Activated naive CD4-positive, alpha-beta T cell treated with anti-CD3 and anti-CD28 coated beads for 36 hours (primary cell): ENCODE results near the gene CSRP1. TPM values are rescaled to one million over a fixed set of nuclear protein-coding genes. Genes with fewer than 3 reads are reported as not detected.

Experiments
- CTCF ChIA-PET: fragments of 350-600 bp; sonication (Branson Sonifier 250); formaldehyde crosslinking; loops from one replicate; lab custom pipeline; 2021; ENCODE audit warnings: antibody characterized with exemption; lab: Charles Lee
- DNase-seq: peaks from one replicate; pipeline ENCODE4 v3.0.0-alpha.2; 2020
- H3K27ac Mint-ChIP-seq: one replicate; pipeline ENCODE4 v1.8.0; 2021; ENCODE audit warnings: mild to moderate bottlenecking, mixed read lengths
- H3K27me3 Mint-ChIP-seq: one replicate; pipeline ENCODE4 v1.8.0; 2021; ENCODE audit warnings: low read depth, mixed read lengths
- H3K36me3 Mint-ChIP-seq: one replicate; pipeline ENCODE4 v1.8.0; 2021; ENCODE audit warnings: low read depth, mixed read lengths
- H3K4me1 Mint-ChIP-seq: one replicate; pipeline ENCODE4 v1.8.0; 2021; ENCODE audit warnings: low read depth, mixed read lengths
- H3K4me3 Mint-ChIP-seq: one replicate; pipeline ENCODE4 v1.8.0; 2021; ENCODE audit warnings: mild to moderate bottlenecking, moderate library complexity, mixed read lengths
- H3K9me3 Mint-ChIP-seq: one replicate; pipeline ENCODE4 v1.8.0; 2021; ENCODE audit warnings: mixed read lengths
- intact Hi-C: fragments of 100-400 bp; cut with micrococcal nuclease; formaldehyde crosslinking; loops from one replicate; pipeline ENCODE4 v1.15.1; 2023
- total RNA-seq, 2 experiments: library from RNA; stranded (reverse); gene quantifications; one replicate each; pipeline ENCODE4 v1.2.3, GENCODE V29; 2021

The CSRP1 gene
- total RNA-seq, 2 experiments from 2014 or later = 35.7 to 36.6 TPM

GRCh38 chr1:201452866-201453265, 54.1 kb downstream of the CSRP1 start:
- H3K4me3 Mint-ChIP-seq = no peak overlapping the region

GRCh38 chr1:201450721-201451291, 56.1 kb downstream of the CSRP1 start:
- Mint-ChIP-seq H3K4me3 (no peak overlapping the region), H3K36me3 (no peaks in the 10 kb centered on the region), H3K27ac (no peak overlapping the region), H3K27me3 (peaks cover 28% of the 10 kb centered on the region), H3K9me3 (no peaks in the 10 kb centered on the region), H3K4me1 (peaks cover 17% of the 10 kb centered on the region)
- CTCF ChIA-PET = interaction anchor here (1.2 to 7.8 kb wide), 4 partner anchors 8 to 62 kb away, joined by 3 to 121 read pairs (median 45); no protein-coding TSS in a partner anchor
- DNase-seq = no peak
- intact Hi-C loops = loop anchor here (5.0 kb wide), 1 partner anchor 434 kb away; no protein-coding TSS in a partner anchor

More at GRCh38 chr1:201452866-201453265, 54.1 kb downstream of the CSRP1 start:
- Mint-ChIP-seq H3K27ac (no peak overlapping the region), H3K27me3 (peaks cover 25% of the 10 kb centered on the region), H3K9me3 (no peaks in the 10 kb centered on the region), H3K36me3 (no peaks in the 10 kb centered on the region), H3K4me1 (peaks cover 17% of the 10 kb centered on the region)
- intact Hi-C loops = loop anchor here (5.0 kb wide), 1 partner anchor 436 kb away; no protein-coding TSS in a partner anchor
- DNase-seq = no peak
- CTCF ChIA-PET = no interaction called here

- peaks cover 25% of the 10 kb centered on the region for H3K27me3 Mint-ChIP-seq
- H3K4me3 Mint-ChIP-seq = no peak overlapping the region
- no peak for DNase-seq
- H3K9me3 Mint-ChIP-seq = no peaks in the 10 kb centered on the region
- CTCF ChIA-PET = interaction anchor here (1.4 to 7.8 kb wide), 9 partner anchors 13 to 64 kb away, joined by 3 to 121 read pairs (median 13); partner anchors contain the start of genes CSRP1 and PHLDA3
- no peaks in the 10 kb centered on the region for H3K36me3 Mint-ChIP-seq
- peaks cover 9% of the 10 kb centered on the region for H3K4me1 Mint-ChIP-seq
- H3K27ac Mint-ChIP-seq = no peak overlapping the region
- intact Hi-C loops = loop anchor here (1.0 to 5.0 kb wide), 4 partner anchors 20 to 253 kb away; partner anchors contain the start of gene PHLDA3
Measured at GRCh38 chr1:201448990-201449389, 57.9 kb downstream of the CSRP1 start.

GRCh38 chr1:201447903-201448871, 58.7 kb downstream of the CSRP1 start:
- peak; percentile 81 for DNase-seq
- Mint-ChIP-seq H3K27me3 (peaks cover 24% of the 10 kb centered on the region), H3K36me3 (no peaks in the 10 kb centered on the region), H3K4me3 (no peak overlapping the region), H3K9me3 (no peaks in the 10 kb centered on the region), H3K4me1 (peaks cover 6% of the 10 kb centered on the region), H3K27ac (no peak overlapping the region)
- intact Hi-C loops = loop anchor here (1.0 to 5.0 kb wide), 4 partner anchors 21 to 254 kb away; partner anchors contain the start of gene PHLDA3
- CTCF ChIA-PET = interaction anchor here (0.6 to 7.8 kb wide), 17 partner anchors 11 to 260 kb away, joined by 3 to 121 read pairs (median 5); partner anchors contain the start of genes CSRP1 and PHLDA3

- intact Hi-C loops = loop anchor here (5.0 kb wide), 1 partner anchor 257 kb away; no protein-coding TSS in a partner anchor
- no peak overlapping the region for H3K27ac Mint-ChIP-seq
- CTCF ChIA-PET = interaction anchor here (1.0 to 7.8 kb wide), 4 partner anchors 10 to 264 kb away, joined by 3 to 121 read pairs (median 63); no protein-coding TSS in a partner anchor
Measured at GRCh38 chr1:201445310-201445709, 61.6 kb downstream of the CSRP1 start.

GRCh38 chr1:201444792-201445191, 62.1 kb downstream of the CSRP1 start:
- DNase-seq = no peak
- intact Hi-C loops = loop anchor here (5.0 kb wide), 1 partner anchor 258 kb away; no protein-coding TSS in a partner anchor
- CTCF ChIA-PET = interaction anchor here (1.0 to 7.8 kb wide), 4 partner anchors 9 to 264 kb away, joined by 3 to 121 read pairs (median 63); no protein-coding TSS in a partner anchor
- H3K4me1 Mint-ChIP-seq = peaks cover 4% of the 10 kb centered on the region
- peaks cover 9% of the 10 kb centered on the region for H3K27me3 Mint-ChIP-seq
- no peak overlapping the region for H3K27ac Mint-ChIP-seq
- no peaks in the 10 kb centered on the region for H3K9me3 Mint-ChIP-seq
- H3K36me3 Mint-ChIP-seq = no peaks in the 10 kb centered on the region
- no peak overlapping the region for H3K4me3 Mint-ChIP-seq

More at GRCh38 chr1:201445310-201445709, 61.6 kb downstream of the CSRP1 start:
- no peak for DNase-seq
- no peaks in the 10 kb centered on the region for H3K9me3 Mint-ChIP-seq
- H3K4me3 Mint-ChIP-seq = no peak overlapping the region
- H3K4me1 Mint-ChIP-seq = peaks cover 4% of the 10 kb centered on the region
- H3K36me3 Mint-ChIP-seq = no peaks in the 10 kb centered on the region
- peaks cover 12% of the 10 kb centered on the region for H3K27me3 Mint-ChIP-seq

- Mint-ChIP-seq H3K4me3 (no peak overlapping the region), H3K36me3 (no peaks in the 10 kb centered on the region), H3K4me1 (peaks cover 4% of the 10 kb centered on the region), H3K27ac (no peak overlapping the region), H3K27me3 (peaks cover 7% of the 10 kb centered on the region), H3K9me3 (no peaks in the 10 kb centered on the region)
- CTCF ChIA-PET = interaction anchor here (7.3 kb wide), 1 partner anchor 69 kb away, joined by 121 read pairs; no protein-coding TSS in a partner anchor
- no peak for DNase-seq
- intact Hi-C loops = no loop called here
Measured at GRCh38 chr1:201443747-201444146, 63.2 kb downstream of the CSRP1 start.

GRCh38 chr1:201436969-201437368, 70.0 kb downstream of the CSRP1 start:
- no peak for DNase-seq
- Mint-ChIP-seq H3K4me1 (peaks cover 5% of the 10 kb centered on the region), H3K9me3 (no peaks in the 10 kb centered on the region), H3K4me3 (no peak overlapping the region), H3K27ac (no peak overlapping the region), H3K27me3 (peaks cover 6% of the 10 kb centered on the region), H3K36me3 (no peaks in the 10 kb centered on the region)
- CTCF ChIA-PET = interaction anchor here (1.9 to 2.8 kb wide), 3 partner anchors 10 to 47 kb away, joined by 8 to 39 read pairs (median 10); no protein-coding TSS in a partner anchor
- intact Hi-C loops = loop anchor here (1.0 kb wide), 2 partner anchors 44 to 76 kb away; no protein-coding TSS in a partner anchor

- CTCF ChIA-PET = interaction anchor here (0.6 to 5.2 kb wide), 14 partner anchors 11 to 115 kb away, joined by 3 to 39 read pairs (median 6); partner anchors contain the start of gene PHLDA3
- Mint-ChIP-seq H3K4me3 (no peak overlapping the region), H3K27me3 (peaks cover 6% of the 10 kb centered on the region), H3K36me3 (no peaks in the 10 kb centered on the region), H3K9me3 (no peaks in the 10 kb centered on the region), H3K27ac (no peak overlapping the region), H3K4me1 (peaks cover 5% of the 10 kb centered on the region)
- intact Hi-C loops = loop anchor here (1.0 kb wide), 2 partner anchors 45 to 77 kb away; no protein-coding TSS in a partner anchor
- DNase-seq = no peak
Measured at GRCh38 chr1:201436393-201436792, 70.5 kb downstream of the CSRP1 start.

- Mint-ChIP-seq H3K27me3 (peaks cover 9% of the 10 kb centered on the region), H3K4me1 (peaks cover 5% of the 10 kb centered on the region), H3K36me3 (no peaks in the 10 kb centered on the region), H3K4me3 (no peak overlapping the region), H3K9me3 (no peaks in the 10 kb centered on the region), H3K27ac (no peak overlapping the region)
- DNase-seq = no peak
- CTCF ChIA-PET = interaction anchor here (2.4 to 5.2 kb wide), 3 partner anchors 13 to 78 kb away, joined by 27 to 39 read pairs (median 33); no protein-coding TSS in a partner anchor
- intact Hi-C loops = no loop called here
Measured at GRCh38 chr1:201434266-201434665, 72.7 kb downstream of the CSRP1 start.

GRCh38 chr1:201433609-201434008, 73.3 kb downstream of the CSRP1 start:
- peaks cover 9% of the 10 kb centered on the region for H3K27me3 Mint-ChIP-seq
- H3K36me3 Mint-ChIP-seq = no peaks in the 10 kb centered on the region
- H3K27ac Mint-ChIP-seq = no peak overlapping the region
- CTCF ChIA-PET = interaction anchor here (1.1 to 5.2 kb wide), 2 partner anchors 48 to 80 kb away, joined by 7 to 27 read pairs; no protein-coding TSS in a partner anchor
- H3K9me3 Mint-ChIP-seq = no peaks in the 10 kb centered on the region
- DNase-seq = no peak
- no peak overlapping the region for H3K4me3 Mint-ChIP-seq
- peaks cover 5% of the 10 kb centered on the region for H3K4me1 Mint-ChIP-seq
- intact Hi-C loops = no loop called here
